HCEC 1CT (cell line): ENCODE data around the gene ALG14.
"Not testable (repeated sequence)": the region's sequence is repeated elsewhere in the genome, so short reads cannot be mapped to it uniquely, and the experiment has no call there.

Experiments
- DNase-seq: peaks from one replicate; pipeline ENCODE4 v3.0.0-alpha.2; 2017

Gene ALG14

GRCh38 chr1:94951509-94952208 lies 121.1 kb downstream of the ALG14 start:
- DNase-seq: no peak

DNA sequence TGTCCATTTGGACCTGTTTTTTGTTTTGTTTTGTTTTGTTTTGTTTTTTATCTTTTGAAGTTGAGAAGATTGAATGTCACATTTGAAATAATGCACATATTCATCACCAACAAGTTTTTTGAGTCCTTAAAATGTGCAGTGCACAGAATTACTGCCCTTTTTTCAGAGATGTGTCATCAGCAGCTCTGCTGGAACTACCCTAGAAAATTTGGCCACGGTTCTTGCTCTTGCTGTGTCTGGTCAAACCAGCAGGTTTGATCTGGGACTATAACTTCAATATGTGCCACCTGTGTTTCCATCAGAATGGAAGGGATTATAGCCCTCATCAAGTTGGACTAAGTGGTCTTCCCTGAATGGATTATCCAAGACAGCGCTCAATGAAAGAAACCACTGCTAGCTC lies 121.7 kb downstream of the ALG14 start:
- no peak for DNase-seq

- peak; percentile 61 for DNase-seq
Measured at GRCh38 chr1:94949681-94950661, 122.8 kb downstream of the ALG14 start.

DNA sequence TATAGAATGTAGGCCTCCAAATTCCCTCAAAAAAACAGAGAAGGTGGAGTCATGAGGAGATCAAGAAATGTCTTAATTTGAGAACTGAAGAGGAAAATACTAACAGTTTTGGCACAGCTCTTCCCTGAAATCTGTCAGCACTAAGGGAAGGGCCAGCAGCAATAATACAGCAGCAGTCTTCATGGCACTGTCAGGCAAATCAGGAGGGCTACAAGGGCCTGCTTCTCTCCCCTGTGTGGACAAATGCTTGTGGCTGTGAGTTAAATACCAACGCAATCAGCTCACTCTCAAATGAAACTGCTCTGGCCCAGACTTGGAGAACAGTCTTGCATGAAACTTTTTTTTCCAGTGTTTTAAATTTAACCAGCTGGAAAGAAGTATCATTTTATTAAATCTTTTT lies 125.3 kb downstream of the ALG14 start:
- DNase-seq: peak; percentile 35

DNA sequence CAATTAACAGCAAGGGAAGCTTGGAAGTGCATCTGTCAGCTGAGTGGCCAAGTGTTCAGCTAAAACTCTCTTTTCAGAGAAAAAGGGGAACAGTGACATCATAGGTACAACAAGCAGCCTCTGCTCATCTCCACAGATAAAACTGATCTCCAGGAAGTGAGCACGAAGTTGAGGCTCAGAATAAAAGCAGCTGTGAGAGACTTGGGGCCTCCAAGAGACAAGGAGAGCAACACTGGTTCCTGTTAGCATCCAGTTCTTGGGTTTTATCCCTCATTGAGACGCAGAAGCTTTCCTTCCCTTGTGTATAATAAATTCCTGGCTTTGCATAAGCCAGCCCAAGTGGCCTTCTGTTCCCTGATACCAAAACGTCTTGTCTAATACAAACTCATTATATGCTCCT lies 125.9 kb downstream of the ALG14 start:
- DNase-seq: no peak

GRCh38 chr1:94942171-94943128 lies 130.3 kb downstream of the ALG14 start:
- no peak for DNase-seq

DNA sequence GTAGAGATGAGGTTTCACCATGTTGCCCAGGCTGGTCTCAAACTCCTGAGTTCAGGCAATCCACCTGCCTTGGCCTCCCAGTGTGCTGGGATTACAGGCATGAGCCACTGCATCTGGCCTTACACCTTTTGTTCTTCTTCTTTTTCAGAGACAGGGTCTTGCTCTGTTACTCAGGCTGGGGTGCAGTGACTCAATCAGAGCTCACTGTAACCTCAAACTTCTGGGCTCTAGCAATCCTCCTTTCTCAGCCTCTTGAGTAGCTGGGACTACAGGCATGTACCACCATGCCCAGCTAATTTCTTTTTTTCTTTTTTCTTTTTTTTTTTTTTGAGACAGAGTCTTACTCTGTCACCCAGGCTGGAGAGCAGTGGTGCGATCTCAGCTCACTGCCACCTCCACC lies 131.3 kb downstream of the ALG14 start:
- DNase-seq: not testable (repeated sequence)

DNA sequence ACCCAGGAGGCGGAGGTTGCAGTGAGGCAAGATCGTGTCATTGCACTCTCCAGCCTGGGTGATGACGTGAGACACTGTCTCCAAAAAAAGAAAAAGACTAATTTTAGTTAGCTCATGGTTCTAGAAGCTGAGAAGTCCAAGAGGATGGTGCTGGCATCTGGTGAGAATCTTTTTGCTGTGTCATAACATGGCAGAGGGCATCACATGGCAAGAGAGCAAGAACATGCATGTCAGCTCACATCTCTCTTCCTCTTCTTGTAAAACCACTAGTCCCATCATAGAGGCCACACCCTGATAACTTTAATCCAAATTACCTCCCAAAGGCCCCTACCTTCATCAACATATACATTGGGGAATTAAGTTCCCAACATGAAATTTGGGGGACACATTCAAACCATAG lies 132.0 kb downstream of the ALG14 start:
- DNase-seq: no peak

- no peak for DNase-seq
Measured at GRCh38 chr1:94937820-94938219, 134.9 kb downstream of the ALG14 start.

DNA sequence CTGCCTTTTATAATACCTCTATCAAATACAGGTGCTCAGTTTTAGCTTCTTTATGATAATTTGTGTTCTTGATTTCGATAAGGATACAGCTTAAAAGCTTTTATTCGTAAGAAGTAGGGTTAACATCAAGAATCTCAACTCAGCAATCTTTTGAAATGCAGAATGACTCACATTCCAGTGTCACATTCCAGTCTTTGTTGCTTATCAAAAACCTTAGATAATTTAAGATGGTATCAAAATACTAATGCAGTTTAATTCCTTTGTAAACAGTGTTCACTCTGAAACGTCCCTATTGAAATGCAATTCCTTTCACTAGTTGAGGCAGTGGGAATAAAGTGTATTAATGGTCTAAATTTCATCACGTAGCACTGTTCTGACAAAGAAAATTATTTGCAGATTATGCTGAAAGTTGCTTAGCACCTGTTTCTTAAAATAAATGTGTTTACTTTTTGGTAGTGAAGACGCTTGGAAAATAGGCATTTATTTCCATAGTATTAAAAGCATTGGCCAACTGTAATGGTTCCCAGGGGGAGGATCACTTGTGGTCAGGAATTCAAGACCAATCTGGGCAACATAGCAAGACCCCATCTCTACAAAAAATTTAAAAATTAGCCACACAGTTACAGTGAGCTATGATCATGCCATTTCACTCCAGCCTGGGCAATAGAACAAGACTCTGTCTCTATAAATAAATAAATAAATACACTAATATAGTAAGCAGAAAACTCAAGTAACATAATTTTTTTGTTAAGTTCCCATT lies 135.7 kb downstream of the ALG14 start:
- peak; percentile 42 for DNase-seq

DNA sequence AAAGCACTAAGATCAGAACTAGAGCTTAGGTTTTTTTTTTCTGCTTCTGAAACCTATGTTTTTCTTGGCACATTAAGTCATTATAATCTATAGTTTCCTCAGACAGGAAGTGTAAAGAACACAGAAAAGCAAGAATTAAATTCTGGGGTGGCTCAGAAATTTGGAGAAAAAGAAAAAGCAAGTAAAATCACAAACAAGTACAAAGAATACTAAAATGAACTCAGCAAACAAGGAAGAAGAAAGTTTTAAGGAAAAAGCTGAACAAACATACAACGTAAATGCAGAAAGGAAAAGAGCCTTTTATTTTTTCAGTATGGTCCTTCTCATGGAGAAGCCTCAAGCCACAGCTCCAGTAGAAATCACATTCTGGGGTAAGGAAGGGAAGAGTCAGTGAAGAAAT lies 137.3 kb downstream of the ALG14 start:
- DNase-seq: no peak

GRCh38 chr1:94935034-94935433 lies 137.7 kb downstream of the ALG14 start:
- DNase-seq: no peak

GRCh38 chr1:94934551-94934950 lies 138.2 kb downstream of the ALG14 start:
- DNase-seq: no peak

GRCh38 chr1:94931254-94931841 lies 141.4 kb downstream of the ALG14 start:
- DNase-seq: no peak

DNA sequence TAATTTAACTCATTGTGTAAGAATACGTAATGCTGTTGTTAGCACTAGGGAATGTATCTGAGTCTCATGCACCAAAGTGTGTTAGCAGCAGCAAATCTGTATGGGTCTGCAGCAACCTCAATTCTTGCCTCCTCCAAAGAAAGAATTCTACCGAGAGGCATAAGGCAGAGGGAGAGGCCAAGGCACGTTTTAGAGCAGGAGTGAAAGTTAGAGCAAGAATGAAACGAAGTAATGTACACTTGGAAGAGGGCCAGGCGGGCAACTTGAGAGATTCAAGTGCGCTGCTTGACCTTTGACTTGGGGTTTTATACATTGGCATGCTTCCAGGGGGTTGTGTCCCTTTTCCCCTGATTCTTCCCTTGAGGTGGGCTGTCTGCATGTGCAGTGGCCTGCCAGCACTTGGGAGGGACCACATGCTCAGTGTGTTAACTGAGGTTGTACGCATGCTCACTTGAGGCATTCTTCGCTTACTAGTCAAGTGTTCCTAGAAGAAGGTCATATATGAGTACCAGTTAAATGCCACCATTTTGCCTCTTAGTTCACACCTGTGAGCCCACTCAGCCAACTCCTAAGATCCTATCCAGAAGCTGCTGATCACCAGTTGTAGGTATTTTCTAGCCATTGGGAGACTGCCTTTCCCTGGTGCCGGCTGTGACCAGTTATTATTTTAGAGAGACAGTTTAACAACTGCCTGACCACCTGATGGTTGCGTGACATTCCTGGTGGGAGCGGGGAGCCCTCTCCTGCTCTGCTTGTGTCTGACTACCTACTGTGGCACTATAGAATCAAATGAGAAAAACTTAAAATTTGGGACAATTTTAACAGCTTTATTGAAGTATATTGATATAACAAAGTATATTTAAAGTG lies 143.2 kb downstream of the ALG14 start:
- DNase-seq: peak; percentile 13

DNA sequence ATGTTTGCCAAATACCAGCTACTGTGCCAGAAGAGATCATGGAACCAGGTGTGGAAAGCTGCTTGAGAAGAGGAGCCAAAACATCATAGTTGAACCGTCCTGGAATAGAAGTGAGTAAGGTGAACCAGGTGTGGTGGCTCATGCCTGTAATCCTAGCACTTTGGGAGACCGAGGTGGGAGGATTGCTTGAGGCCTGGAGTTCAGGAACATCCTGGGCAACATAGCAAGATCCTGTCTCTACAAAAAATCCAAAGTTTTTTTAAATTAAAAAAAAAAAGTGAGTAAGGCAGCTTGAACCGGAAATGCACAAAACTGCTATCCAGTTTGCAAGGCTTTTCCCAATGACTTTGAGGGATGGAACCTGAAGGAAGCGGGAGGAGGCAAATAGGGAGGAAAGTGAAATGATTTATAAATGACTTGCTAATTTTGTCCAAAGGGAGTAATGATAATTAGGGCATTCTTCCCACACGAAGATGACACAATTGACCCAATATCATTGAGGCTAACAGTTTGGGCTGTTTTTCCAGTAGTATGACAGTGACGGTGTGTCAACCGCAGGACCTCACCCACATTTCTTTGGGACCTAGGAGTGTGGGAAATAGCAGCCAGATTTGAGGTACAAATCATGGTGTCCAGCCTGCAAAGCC lies 144.3 kb downstream of the ALG14 start:
- DNase-seq: peak; percentile 35

DNA sequence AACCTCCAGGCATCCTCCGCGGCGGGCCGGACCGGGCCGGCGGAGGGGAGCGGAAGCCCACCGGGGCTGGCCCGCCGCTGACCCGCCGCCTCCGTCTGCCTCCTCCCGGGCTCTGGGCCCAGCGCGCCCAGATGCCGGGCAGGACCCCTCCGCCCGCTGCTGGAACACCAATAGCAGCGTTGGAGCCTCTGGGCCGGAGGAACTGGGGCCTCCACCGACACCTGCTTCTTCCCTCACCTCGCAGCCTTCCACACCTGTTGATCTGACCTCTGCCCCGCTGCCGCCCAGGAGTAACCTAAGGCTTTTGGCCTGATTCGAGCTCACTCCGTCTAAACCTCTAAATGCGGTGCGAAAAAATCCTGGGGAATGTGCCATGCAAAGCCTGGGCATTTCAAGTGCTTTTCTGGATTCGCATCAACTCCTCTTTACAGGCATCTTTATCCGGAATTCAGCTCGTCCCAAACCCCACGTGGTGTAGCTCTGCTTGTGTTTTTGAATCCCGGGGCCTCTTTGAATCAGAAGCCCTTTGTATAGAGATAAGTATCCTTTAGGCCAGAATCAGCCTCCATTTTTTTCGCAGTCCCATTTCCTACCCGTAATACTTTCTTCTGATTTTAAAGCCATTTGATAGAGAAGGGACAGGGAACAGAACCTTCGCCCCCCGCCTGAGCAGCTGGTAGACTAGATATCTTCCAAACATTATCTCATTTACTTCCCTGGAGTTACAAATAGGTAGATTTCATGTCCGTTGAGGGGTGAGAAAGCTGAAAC lies 145.2 kb downstream of the ALG14 start:
- DNase-seq: peak; percentile 67

- peak; percentile 95 for DNase-seq
Measured at GRCh38 chr1:94926915-94927404, 145.8 kb downstream of the ALG14 start, which contains the start of gene CNN3. Gene CNN3, minus strand, starts transcription at chr1:94927110. Its CDS starts 216 bp downstream, at chr1:94926894.
